Measurements from ENCODE around the gene COMMD6. TPM values are rescaled to one million over a fixed set of nuclear protein-coding genes. Genes with fewer than 3 reads are reported as not detected.

Gene COMMD6
- total RNA-seq, 1 donor from 2014 or later: 47.5 TPM

- no peak for DNase-seq (ENCODE audit: low read depth, low spot score)
Observed at GRCh38 chr13:75485286-75486062, 52.2 kb downstream of the COMMD6 start.

DNA sequence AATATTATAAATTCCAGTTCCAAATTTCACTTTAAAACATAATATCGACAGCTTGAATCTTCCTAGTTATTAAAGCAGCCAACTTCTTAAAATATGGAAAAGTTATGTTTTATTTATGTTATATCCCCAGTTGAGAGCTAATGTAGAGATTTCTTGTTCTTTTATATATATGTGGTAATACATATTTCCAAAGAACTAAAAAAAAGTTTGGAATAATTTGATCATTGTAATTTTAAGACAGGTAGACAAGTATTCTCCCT, 54.9 kb downstream of the COMMD6 start:
- DNase-seq (ENCODE audit: low read depth, low spot score): no peak

DNA sequence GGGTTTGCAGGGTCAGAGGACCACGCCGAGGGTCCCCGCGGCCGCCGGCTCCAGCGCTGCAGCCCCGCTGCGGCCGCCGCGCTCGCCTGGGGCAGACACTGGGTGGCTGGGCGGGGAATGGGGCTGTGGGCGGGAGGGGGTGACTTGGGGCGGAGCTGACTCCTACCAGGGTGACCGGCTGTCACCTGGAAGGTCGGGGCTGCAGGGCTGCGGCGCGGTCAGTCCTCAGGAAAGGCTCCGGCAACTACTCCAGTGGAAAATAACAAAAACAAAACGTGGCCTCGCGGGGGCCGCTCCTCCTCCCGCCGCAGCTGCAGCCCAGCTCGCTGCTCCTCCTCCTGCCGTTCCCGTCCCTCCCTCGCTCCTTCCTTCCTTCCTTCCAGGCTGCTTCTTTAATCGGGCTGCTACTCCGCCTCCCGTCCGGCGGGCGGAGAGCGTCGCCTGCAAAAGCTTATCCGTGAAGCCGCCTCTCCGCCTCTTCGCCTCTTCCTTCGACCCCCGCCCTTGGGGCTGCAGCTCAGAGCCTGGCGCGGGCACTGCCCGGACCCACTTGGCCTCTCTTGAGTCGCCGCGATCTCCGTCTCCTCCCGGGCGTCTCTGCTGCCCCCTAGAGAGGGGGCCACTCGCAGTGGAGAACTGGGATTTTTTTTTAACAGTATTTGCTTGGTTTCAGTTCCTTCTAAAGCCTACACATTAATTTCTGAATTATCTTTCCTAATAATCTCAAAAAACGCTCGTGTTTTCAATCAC, 55.4 kb downstream of the COMMD6 start, which contains the start of gene TBC1D4:
Gene TBC1D4, minus strand, starts transcription at position 100 of the 750 bp plus-strand sequence. CDS start 402 bp downstream, outside the sequence.
- peak; percentile 81 for DNase-seq (ENCODE audit: low read depth, low spot score)

GRCh38 chr13:75481176-75482069, 56.2 kb downstream of the COMMD6 start:
- no peak for DNase-seq (ENCODE audit: low read depth, low spot score)

DNA sequence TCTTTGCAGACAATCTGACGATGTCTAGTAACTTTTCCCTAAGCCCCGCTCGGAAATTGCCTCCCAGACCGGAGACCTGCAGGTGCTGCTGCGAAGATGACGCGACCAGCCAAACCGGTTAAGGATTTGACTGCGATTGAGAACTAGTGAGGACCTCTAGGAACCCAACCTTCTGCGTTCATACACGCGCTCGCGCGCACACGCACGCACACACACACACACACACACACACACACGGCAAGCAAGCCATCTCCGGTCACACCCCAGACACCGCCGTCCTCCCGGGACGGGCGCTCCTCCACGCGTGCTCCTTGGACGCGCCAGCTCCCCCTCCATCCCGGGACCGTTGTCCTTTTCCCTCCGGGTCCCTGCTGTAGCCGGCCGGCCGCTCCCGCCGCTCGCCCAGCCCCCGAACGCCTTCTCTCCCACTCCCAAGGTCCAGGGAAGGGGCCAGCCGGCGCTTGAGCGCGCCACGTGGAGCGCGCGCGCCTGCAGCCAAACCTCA, 56.9 kb downstream of the COMMD6 start:
- no peak for DNase-seq (ENCODE audit: low read depth, low spot score)

DNA sequence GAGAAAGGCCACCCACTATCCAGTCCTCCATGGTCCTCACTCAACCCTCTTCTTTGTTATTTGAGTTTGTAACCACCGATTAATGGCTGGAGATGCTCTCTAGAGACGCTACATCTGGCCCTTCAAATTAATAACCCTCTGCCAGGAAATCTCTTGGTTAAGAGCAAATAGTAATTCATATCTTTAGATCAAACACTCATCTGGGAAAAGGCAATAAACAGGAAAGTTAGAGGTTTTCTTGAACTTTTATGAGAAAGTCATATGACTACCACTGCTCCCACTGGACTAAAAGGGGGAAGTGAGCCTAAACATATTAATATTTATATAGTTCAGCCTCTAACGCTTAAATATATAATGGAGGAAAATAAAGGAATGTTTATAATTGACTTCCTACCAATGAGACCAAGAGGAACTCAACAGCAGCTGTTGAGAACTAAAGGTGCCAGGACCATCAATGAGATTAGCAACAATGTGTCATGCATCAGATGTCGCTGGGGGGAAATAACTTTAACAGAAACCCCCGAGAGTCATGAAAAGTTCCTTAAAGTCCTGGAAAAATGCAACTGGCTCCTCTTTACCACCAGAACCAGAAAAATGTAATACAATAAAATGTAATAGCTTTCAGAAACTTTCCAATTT, 58.4 kb downstream of the COMMD6 start:
- no peak for DNase-seq (ENCODE audit: low read depth, low spot score)

DNA sequence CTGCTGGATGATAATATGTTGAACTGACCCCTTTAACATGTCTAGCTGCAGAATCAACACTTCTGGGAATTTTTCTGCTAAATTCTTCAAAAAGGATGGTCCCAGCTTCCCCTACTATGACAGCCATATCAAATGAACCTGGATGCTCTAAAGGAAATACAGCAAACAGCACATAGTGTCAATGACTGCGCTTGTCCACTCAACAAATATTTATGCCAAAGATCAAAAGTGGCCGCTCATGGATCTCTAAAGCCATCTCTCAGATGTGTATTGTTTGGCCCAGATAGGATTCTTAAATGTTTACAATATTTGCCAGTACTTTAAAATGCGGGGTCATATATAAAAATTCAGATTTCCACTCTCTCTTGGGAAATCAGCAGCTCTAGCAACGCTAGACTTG, 59.0 kb downstream of the COMMD6 start:
- no peak for DNase-seq (ENCODE audit: low read depth, low spot score)

Other genes with a start within 250 kb of the COMMD6 start
- gene TBC1D4, start 55.7 kb downstream of the COMMD6 start, total RNA-seq: 55.6 and 163 TPM in 2 replicates
- 46.6 and 65.3 TPM in 2 replicates for gene UCHL3, start 11.9 kb upstream of the COMMD6 start, total RNA-seq
- 18.1 and 20.6 TPM in 2 replicates for gene LMO7, start 98.5 kb upstream of the COMMD6 start, total RNA-seq

Measured in pulmonary artery endothelial cell (primary cell).